Measurements from ENCODE around the gene FRMD5. TPM values are rescaled to one million over a fixed set of nuclear protein-coding genes. Genes with fewer than 3 reads are reported as not detected.

Gene FRMD5
- total RNA-seq, 4 donors from 2014 or later: 0.24 to 0.94 (median 0.67) TPM; not detected in 1

- H3K4me3 ChIP-seq (replicated peaks in 1 of 3): no peak overlapping the region
- no peaks in the 10 kb centered on the region for H3K27me3 ChIP-seq
- TF ChIP-seq CTCF (IDR thresholded peaks at IDR 0.05) (no peak), POLR2A (IDR thresholded peaks at IDR 0.05) (no peak)
- no peaks in the 10 kb centered on the region for H3K36me3 ChIP-seq
- H3K4me1 ChIP-seq: peaks cover 15 to 20% of the 10 kb centered on the region in 2 donors
- H3K27ac ChIP-seq: peak overlapping the region in 1 of 3 donors; percentile 51
- DNase-seq: no peak
- WGBS, 2 donors: 94 to 100% methylated on average over 1 of the region's 1 CpG
- H3K9me3 ChIP-seq: no peaks in the 10 kb centered on the region
- intact Hi-C loops (cut with DNase I): no loop called here
Measured at GRCh38 chr15:43953402-43953801, 241.7 kb downstream of the FRMD5 start.

- 87 to 95% methylated on average over 4 of the region's 4 CpGs for WGBS, 2 donors
- no peak for DNase-seq
- peaks cover 15 to 20% of the 10 kb centered on the region in 2 donors for H3K4me1 ChIP-seq
- no peak overlapping the region for H3K27ac ChIP-seq
- no peaks in the 10 kb centered on the region for H3K36me3 ChIP-seq
- no peaks in the 10 kb centered on the region for H3K9me3 ChIP-seq
- no peak overlapping the region for H3K4me3 ChIP-seq (replicated peaks in 1 of 3)
- intact Hi-C loops (cut with DNase I): no loop called here
- H3K27me3 ChIP-seq: no peaks in the 10 kb centered on the region
- TF ChIP-seq POLR2A (IDR thresholded peaks at IDR 0.05) (no peak), CTCF (IDR thresholded peaks at IDR 0.05) (no peak)
Measured at GRCh38 chr15:43950531-43950930, 244.5 kb downstream of the FRMD5 start.

GRCh38 chr15:43948691-43949325 is 246.3 kb downstream of the FRMD5 start:
- Histone ChIP-seq H3K36me3 (no peaks in the 10 kb centered on the region), H3K27ac (no peak overlapping the region), H3K9me3 (no peaks in the 10 kb centered on the region), H3K4me1 (peaks cover 15 to 20% of the 10 kb centered on the region in 2 donors), H3K27me3 (no peaks in the 10 kb centered on the region), H3K4me3 (replicated peaks in 1 of 3) (no peak overlapping the region)
- no peak for DNase-seq
- WGBS, 2 donors: 98% methylated on average over 1 of the region's 1 CpG
- TF ChIP-seq POLR2A (IDR thresholded peaks at IDR 0.05) (no peak), CTCF (IDR thresholded peaks at IDR 0.05) (no peak)
- intact Hi-C loops (cut with DNase I): no loop called here

GRCh38 chr15:43943511-43943910 is 251.6 kb downstream of the FRMD5 start:
- DNase-seq: no peak
- intact Hi-C loops (cut with DNase I): no loop called here
- H3K27me3 ChIP-seq: no peaks in the 10 kb centered on the region
- H3K27ac ChIP-seq: no peak overlapping the region
- no peaks in the 10 kb centered on the region for H3K4me1 ChIP-seq
- H3K9me3 ChIP-seq: no peaks in the 10 kb centered on the region
- no peak overlapping the region for H3K4me3 ChIP-seq (replicated peaks in 1 of 3)
- H3K36me3 ChIP-seq: no peaks in the 10 kb centered on the region
- TF ChIP-seq CTCF (IDR thresholded peaks at IDR 0.05) (no peak), POLR2A (IDR thresholded peaks at IDR 0.05) (no peak)

- no peak for TF ChIP-seq CTCF (IDR thresholded peaks at IDR 0.05)
- no peak for TF ChIP-seq POLR2A (IDR thresholded peaks at IDR 0.05)
- Histone ChIP-seq H3K27me3 (no peaks in the 10 kb centered on the region), H3K4me1 (no peaks in the 10 kb centered on the region), H3K36me3 (no peaks in the 10 kb centered on the region), H3K4me3 (replicated peaks in 1 of 3) (no peak overlapping the region), H3K9me3 (no peaks in the 10 kb centered on the region), H3K27ac (no peak overlapping the region)
- intact Hi-C loops (cut with DNase I): no loop called here
- no peak for DNase-seq
- WGBS, 2 donors: 70 to 83% methylated on average over 1 of the region's 1 CpG
Measured at GRCh38 chr15:43942194-43942593, 252.9 kb downstream of the FRMD5 start.
